GM21825 (cell line): ENCODE results near the gene MEAK7.

Source experiments
- ATAC-seq: cut with Tn5 transposase; IDR thresholded peaks from one replicate; pipeline ENCODE4 v1.9.1; 2021; ENCODE audit warnings: mild to moderate bottlenecking, moderate library complexity; ENCODE audit not compliant: unreplicated experiment

The MEAK7 gene, protein sequence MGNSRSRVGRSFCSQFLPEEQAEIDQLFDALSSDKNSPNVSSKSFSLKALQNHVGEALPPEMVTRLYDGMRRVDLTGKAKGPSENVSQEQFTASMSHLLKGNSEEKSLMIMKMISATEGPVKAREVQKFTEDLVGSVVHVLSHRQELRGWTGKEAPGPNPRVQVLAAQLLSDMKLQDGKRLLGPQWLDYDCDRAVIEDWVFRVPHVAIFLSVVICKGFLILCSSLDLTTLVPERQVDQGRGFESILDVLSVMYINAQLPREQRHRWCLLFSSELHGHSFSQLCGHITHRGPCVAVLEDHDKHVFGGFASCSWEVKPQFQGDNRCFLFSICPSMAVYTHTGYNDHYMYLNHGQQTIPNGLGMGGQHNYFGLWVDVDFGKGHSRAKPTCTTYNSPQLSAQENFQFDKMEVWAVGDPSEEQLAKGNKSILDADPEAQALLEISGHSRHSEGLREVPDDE

DNA sequence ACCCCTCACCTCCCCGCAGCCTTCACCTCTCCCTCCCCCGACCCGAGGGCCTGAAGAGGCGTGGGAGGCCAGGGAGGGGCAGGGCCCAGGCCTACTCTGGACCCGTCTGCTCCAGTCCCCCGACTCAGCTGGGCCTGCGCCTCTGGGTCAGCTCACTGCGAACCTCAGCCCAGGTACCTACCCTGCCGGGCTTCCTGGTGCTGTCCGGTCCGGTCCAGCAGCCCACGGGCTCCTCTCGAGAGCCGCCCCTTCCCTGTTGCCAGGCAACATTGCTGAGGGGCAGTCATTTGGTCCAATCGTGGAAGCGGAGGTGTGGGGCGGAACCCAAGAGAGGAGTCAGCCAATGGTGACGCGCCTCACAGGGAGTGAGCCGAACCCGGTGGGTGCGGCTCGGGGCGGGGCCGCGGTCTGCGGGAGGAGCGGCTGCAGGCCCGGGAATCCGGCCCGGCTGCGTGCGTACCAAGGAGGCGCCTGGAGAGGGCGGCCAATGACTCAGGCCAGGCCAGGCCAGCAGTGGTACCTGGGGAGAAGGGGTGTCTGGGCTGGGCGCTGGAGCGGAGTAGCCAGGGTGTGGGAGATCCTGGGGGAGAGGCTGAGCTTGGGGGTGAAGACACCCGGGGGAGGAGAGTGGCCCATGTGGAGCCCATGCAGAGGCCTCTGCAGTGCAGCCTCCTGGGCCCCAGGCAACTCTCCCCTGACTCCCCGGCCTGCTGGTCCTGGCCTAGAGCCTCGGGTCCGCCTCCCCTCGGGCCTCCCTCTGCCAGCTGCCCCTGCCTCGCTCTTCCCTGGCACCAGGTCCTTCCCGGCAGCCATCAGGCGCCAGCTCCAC is at the start of gene MEAK7:
Gene MEAK7, minus strand, starts transcription at position 240 of the 829 bp plus-strand sequence. CDS start 6,573 bp downstream, outside the sequence.
- ATAC-seq, result peak; percentile 88

DNA sequence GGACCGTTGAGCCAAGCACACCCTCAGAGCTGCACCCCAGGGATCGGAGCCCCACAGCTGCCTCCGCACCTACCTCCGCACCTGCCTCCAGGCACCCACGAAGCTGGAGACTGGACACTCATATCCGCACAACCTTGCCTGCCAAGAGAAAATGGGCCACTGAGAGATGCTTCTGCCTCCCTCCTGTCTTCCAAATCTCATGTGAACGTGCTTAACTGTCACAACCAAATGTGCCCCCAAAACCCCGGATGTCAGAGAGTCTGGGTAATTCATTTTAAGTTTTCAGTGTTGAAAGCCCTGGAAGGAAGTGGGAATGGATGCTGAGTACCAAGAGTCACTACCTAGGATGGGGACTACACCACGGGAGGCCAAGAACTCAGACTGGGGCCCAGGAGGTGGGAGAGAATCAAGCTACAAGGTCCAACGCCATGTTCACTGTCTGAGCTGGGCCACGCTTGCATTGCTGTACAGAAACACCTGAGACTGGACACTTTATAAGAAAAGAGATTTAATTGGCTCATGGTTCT is 49.5 kb upstream of the MEAK7 start:
- no peak for ATAC-seq

DNA sequence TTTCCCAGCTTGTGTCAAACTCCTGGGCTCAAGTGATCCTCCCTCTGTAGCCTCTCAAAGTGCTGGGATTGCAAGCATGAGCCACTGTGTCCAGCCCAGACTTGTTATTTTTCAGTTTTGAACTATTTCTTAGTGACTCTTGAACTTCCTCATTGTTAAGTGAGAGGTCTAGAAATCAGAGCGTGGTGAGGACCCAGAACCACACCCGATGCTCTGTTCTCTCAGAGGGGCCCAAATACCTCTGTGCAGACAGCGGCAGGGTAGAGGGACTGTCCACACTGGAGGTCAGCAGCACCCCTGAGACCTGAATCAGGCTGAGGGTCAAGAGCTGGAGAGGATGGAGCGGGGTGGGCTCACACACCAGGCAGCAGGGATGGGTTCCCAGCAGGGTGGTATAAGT is 47.7 kb upstream of the MEAK7 start:
- ATAC-seq, result no peak

DNA sequence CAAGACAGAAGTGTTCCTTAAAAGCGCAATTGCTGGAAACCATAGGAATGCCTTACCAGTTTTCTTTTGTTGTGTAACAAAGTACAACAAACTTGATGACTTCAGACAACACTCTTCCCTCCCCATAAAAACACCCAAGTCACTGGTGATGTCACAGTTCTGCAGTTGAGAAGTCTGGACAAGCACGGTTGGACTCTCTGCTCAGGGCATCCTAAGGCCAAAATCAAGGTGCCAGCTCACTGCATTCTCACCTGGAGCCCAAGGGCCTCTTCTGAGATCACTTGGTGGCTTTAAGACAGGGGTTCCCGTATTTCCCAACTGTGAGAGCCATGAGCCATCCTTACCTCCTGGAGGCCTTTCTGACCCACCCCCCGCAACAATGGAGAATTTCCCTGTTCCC is 45.6 kb upstream of the MEAK7 start:
- no peak for ATAC-seq

DNA sequence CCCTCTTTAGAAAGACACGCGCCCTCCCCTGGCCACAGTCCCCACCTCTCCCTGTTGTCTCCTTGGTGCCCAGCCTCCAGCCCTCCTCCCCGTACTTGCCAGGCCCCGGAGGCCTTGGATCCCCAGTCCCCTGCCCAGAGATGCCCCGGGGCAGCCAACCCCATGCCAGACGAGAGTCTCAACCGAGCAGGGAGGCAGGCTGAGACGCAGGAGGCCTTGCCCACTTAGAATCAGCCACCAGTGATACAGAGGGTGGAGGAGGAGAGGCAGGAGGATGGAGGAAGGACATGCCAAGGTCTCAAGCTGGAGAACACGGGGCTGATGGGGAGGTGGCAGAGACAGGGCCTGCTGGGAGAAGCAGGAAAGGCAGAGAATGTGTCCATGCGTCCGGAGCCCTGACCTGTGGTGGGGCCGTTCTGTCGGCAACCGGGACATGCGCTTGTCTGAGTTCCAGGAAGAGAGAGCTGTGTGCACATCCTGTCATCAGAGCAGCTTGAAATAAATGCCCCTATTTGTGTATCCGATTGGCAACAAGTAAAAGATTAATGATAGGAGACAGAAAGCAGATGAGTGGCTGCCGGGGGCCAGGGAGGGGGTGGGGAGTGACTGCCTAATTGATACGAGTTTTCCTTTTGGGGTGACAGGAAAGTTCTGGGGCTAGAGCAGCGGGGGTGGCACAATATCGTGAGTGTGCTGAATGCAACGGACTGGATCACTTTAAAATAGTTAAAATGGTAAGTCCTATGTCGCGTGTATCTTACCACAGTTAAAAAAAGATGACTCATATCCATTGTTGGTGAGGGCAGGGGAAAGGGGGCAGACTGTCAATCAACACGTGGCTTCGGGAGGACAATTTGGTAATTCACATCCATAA is 44.7 kb upstream of the MEAK7 start:
- no peak for ATAC-seq

DNA sequence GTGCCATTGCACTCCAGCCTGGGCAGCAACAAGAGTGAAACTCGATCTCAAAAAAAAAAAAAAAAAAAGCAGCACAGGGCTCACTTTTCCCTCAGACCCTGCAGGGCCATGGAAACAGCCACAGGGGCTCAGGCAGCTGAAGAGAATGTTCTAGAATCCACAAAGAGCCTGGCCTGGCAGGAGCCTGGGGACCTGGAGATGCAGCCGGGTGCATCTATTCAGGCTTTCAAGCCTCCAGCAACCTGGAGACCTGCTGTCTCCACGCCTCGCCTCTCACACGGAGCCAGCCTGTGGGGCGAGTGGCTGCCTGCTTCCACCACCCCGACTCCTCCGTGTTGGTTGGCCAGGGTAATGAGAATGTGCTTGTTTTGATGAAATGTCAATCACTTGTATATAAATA is 44.0 kb upstream of the MEAK7 start:
- ATAC-seq, result no peak

DNA sequence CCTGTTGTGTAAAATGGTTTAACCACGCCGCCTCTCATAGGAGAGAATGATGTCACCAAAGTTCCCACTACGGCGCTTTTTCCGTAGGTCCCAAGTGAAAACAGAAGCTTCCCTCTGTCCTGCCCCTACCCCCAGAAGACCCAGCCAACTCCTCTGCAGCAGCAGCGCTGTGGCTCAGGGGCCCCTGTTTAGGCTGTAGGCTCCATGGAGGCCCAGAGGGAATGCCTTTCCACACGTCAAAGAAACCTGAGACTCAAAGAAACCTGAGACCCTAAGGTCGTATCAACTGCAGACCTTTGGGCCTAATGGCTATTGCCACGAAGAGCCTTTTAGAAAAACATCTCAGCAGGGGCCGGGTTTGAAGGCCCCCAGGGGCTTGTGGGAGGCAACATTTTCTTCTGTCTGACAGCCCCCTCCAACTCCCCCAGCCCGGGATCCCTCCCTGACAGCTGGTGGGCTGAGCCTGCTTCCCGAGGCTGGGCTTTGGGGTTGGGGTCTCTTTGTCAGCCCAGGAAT is 43.1 kb upstream of the MEAK7 start:
- ATAC-seq, result no peak

DNA sequence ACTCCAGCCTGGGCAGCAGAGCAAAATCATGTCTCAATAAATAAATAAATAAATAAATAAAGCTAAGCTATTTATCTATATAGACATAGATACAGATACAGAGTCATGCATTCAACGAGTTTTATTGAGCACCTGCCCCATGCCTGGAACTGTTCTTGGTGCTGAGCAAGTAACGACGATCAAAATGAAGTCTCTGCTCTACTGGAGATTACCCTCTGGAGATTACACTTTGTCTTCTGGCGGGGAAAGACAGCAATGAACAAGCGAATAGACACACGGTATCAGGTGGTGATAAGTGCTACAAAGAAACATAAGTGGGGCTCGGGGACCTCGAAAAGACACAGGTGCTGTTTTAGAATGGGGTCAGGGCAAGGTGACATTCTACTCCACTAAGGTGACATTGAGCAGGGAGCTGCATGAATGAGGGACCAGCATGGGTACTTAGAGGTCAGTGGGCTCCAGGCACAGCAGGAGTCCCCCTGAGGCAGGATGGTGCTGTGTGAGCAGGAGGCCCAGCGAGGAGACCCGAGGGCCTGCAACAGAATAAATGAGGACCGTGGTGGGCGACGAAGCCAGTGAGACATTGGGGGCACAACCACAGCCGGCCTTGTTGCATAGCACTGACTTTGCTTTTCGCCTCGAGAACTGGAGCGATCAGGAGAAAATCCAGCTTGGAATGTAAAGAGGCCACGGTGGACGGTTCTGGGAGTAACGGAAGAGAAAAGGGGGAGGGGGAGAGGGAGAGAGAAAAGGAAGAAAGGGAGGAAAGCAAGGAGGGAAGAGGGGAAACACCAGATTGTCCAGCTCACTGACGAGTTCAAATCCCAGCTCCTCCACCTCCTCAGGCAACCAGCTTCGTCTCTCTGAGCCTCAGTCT is 42.4 kb upstream of the MEAK7 start:
- no peak for ATAC-seq

DNA sequence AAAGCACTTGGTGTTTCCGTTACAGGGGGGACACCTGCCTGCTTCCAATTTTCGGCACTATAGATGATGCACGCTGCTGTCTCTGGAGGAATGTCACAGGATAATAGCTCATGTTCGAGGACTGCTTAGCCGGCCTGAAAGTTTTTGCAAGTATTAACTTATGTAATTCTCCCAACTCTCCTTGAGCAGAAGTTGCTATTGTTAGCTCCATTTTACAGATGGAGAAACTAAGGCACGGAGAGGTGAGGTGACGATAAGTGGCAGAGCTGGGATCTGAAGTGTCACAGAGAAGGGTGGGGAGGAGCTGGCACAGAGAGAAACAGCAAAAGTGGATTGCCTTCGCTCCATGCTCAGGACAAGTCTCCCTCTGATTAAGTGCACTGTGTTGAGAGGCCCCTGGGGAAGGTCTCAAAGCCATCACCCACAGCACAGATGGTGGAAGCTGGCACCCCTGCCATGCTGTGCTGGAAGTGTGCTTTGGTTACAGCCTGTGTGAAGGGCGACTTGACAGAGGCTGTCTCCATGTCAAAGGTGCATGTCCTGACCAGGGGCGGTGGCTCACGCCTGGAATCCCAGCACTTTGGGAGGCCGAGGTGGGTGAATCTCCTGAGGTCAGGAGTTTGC is 40.8 kb upstream of the MEAK7 start:
- ATAC-seq, result no peak

DNA sequence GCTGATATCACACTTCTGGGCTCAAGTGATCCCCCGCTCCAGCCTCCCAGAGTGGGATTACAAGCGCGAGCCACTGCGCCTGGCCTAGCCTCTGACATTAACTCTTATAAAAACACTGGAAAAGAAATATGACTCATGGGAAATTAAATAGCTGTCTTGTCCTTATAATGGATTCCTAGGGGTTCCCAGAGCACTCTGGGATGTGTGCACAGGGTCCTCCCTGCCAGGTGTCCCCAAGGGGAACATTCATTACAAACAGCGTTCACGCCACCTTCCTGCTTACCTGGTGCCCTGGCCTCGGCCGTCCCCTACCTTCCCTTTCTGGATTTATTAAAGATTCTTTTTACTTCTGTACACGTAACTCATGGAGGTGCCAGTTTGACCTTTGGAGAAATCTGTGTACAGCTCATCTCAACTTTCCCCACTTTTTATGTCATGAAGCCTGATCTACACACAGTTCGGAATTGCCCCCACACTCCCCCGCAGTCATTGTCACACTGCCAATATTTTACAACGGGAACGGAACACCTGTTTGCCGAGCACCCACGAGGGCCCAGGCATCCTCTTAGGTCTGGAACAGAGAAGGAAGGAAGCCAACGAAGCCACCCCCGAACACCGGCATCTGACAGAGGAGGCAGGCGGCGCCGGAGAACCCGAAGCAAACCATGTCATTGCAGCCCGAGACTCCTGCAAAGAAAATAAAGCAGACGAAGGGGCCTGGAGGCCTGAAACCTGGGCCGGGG is 39.7 kb upstream of the MEAK7 start:
- ATAC-seq, result no peak

DNA sequence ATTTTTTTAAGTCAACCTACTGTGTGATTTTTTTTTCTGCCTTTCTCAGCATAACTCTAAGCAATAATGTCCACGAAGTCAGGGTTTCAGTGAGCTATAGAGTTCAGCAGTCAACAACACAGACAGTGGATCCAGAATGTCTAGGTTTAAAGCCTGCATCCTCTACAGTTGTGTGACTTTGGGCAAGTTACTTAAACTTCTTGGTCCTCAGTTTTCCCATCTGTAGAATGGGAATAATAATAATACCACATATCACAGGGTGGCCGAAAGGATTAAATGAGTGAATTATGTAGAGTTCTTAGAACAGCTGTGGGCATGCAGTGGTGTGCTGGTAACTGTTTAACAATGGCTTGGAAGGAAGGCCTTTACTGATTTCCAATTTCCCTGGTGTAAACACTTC is 38.8 kb upstream of the MEAK7 start:
- ATAC-seq, result no peak

DNA sequence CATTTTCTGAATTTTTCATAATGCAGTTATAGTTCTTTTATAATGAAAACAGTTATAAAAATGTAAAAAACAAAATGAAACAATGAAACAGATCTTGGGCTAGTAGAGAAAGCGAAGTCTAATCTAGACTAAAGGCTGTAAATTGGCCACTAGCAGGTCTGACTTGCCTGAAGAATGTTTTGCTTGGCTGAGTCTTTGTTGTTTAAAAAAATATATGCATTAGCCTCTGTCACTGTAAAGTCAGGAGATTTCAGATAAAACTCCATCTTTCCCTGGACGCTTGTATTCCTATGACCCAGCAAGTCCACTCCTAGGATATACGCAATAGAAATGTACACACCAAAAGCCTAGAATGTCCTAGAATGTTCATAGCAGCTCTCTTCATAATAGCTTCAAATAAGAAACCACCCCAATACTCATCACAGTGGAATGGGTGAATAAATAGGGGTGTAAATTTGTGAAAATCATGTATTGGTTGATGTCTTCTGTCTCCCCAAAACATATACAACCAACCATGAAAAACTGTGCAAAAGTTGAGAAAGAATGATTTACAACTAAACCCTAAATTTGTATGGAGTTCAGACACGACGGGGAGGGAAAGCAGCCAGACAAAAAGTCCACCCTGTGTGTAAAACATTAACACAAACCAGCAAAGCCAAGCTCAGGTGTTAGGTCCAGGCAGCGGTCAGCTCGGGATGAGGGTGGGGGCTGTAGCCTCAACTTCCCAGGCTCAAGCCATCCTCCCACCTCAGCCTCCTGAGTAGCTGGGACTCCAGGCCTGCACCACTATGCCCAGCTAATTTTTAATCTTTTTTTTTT is 37.7 kb upstream of the MEAK7 start:
- ATAC-seq, result no peak

DNA sequence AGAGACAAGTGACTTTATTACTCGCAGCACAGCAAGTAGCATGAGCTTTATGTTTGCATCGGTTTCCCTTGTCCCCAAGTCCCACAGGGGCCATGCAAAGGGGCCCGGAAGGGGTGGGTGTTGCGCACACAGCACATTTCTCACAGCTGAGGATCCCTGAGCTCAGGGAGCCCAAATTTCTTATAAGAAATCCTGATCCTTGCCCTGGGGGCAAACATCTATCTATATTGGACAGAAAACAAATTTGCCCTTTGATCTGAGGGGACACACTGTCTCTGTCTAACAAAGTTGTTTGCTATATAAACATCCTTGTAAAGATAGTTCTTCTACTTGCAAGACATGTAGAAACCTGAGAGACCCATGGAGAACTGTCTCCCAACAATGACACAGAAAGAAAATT is 35.7 kb upstream of the MEAK7 start:
- ATAC-seq, result no peak

DNA sequence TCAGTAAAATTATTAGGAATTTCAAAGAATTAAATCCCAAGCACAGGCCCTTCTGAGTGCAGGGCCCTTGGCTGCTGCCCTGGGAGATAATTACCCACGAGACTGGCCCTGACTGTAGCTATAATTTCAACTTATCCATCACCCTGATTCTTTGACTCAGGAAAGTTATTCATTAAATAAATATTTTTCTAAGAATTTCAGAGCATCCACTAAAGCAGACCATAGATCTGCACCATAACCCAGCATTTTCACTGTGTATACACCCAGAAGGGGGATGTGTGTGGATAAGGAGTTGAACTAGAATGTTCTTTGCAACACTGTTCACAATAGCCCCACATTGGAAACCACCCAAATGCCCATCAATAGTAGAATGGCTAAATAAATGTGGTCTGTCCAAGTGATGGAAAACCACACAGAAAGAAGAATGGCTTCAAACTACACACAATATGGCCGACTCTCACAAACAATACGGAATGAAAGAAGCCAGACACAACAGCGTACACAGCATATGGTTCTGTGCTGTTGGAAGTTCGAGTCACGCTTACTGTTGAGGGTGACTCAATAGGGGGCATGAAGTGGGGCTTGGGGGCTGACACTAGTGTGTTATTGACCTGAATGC is 33.9 kb upstream of the MEAK7 start:
- no peak for ATAC-seq

DNA sequence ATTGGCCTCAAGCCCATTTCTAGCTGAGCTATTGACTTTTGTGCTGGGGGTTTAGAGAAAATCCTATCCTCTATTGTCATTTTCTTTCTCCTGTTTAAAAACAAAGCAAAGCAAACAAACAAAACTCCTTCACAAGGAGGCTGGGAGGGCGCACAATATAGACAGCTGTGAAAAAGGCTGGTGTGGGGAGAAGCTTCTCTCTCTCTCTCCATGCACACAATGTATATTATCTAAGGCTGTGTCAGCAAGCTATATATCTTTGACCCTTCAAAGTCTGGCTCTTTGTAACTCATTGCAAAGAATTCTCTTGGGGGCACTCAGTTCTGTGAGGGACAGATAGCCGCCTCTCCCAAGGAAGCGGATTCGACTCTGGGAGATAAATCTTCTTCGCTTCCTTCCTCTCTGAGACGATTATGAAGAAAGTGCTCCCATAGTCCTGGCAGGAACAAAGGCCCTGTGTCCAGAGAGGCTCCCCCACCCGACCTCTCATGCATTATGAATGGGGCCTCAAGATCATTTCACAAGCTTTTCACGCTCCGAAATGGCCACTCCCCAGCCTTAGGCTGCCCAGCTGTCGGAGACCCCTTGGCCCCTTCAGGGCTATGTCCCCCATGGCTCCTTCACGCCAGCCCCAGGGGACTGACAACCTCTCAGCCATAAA is 33.2 kb upstream of the MEAK7 start:
- no peak for ATAC-seq

DNA sequence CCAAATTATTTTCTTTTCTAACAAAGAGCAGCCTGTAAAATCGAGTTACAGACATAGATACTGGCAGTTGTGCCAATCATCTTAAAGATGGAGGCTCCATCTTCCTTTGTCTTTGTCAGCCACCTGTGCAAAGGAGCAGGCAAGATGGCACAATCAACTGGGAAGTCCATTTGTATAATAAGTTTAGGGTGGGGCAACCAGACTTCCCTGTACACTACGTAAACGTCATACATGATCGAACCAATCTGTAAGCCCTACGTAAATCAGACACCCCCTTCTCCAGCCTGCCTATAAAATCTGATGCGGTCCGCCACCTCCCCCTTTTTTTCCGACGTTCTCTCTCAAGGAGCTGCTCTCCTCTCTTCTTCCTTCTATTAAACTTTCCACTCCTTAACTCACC is 31.4 kb upstream of the MEAK7 start:
- ATAC-seq, result no peak

DNA sequence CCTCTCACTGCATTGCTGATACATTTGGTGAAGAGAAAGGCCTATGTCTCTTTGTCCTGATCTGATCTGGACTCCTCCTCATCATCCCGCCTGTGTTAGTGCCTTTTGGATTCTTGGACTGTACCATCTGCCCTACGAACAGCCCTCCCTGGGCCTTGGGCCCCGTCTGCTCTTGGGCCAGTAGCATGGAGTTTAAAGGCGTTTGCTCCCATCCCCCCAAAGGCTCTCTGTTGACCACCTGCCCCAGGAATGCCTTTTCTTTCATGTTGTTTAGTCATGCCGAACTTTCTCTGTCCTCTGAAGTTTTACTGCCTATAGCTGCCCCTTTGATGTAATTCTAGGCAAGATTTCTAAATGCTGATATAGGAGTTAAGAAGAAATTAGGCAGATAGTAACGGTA is 30.9 kb upstream of the MEAK7 start:
- ATAC-seq, result no peak
